GM18502 (cell line): ENCODE data around the gene SETD1A.
"Not testable (repeated sequence)": the region's sequence is repeated elsewhere in the genome, so short reads cannot be mapped to it uniquely, and the experiment has no call there.

Experiments used
- ATAC-seq: cut with Tn5 transposase; IDR thresholded peaks from one replicate; pipeline ENCODE4 v1.9.1; 2021; ENCODE audit warnings: mild to moderate bottlenecking; ENCODE audit not compliant: unreplicated experiment, poor library complexity

Gene SETD1A

DNA sequence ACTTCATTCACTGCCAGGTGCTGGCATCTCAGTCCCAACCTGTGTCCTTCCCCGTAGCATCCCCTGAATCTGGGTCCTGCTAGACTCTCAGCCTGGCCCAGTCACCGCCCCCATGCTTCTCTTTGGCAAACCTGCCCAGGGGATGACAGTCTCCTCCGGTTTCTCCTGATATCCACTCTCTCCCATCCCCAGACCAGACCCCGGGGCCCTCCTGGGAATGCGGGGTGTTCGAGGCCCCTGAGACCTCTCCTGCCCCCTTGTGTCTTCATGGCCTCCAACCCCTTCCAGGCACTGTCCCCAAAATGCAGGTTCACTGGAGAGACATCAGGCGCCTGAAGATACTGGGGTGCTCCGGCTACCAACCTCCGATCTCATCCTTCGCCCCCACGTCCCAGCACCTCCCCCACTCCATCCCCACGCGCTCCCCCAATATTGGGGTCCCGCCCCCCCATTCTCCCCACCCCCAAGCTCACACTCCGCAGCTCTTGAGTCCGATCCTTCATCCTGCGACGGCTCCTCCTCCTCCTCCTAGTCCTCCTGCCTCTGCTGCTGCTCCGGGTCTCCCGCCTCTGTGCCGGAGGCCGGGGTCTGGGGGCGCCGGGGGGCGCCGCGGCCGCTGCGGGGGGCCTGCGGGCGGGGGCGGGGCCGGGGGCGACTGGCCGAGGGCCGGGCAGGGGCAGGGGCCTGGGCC, 52.5 kb downstream of the SETD1A start:
- no peak for ATAC-seq

- ATAC-seq, result no peak
Observed at GRCh38 chr16:31010585-31011325, 53.2 kb downstream of the SETD1A start, which contains the start of gene STX1B. Gene STX1B (minus strand): TSS chr16:31010638. CDS start chr16:31010396, 242 bp downstream.

DNA sequence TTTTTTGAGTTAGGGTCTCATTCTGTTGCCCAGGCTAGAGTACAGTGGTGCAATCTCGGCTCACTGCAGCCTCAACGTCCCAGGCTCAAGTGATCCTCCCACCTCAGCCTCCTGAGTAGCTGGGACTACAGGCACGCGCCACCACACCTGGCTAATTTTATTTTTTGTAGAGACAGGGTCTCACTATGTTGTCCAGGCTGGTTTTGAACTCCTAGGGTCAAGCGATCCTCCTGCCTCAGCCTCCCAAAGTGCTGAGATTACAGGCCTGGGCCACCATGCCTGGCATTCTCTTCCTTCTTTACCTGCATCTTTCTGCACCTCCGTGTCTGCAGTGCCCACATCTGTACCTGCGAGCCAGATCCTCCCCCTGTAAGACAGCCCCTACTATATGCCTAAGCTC, 54.3 kb downstream of the SETD1A start:
- ATAC-seq, result not testable (repeated sequence)

GRCh38 chr16:31013292-31013691, 55.7 kb downstream of the SETD1A start:
- not testable (repeated sequence) for ATAC-seq

DNA sequence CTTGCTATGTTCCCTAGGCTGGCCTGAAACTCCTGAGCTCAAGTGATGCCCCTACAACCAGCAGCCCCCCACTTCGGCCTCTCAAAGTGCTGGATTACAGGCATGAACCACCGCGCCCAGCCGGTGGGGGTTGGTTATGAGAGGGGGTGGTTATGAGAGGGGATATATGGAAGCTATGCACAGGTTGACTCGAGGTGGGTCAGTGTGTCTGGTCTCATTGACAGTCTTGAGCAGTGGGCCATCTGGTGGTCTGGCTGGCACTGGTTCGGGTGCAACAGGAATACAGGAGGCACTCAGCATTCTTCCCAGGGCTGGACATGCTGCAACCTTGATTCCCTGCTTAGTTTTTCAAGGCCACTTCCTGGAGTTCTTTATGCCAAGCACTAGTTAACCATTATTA, 58.5 kb downstream of the SETD1A start:
- ATAC-seq, result no peak

GRCh38 chr16:31017756-31018155, 60.2 kb downstream of the SETD1A start:
- not testable (repeated sequence) for ATAC-seq

DNA sequence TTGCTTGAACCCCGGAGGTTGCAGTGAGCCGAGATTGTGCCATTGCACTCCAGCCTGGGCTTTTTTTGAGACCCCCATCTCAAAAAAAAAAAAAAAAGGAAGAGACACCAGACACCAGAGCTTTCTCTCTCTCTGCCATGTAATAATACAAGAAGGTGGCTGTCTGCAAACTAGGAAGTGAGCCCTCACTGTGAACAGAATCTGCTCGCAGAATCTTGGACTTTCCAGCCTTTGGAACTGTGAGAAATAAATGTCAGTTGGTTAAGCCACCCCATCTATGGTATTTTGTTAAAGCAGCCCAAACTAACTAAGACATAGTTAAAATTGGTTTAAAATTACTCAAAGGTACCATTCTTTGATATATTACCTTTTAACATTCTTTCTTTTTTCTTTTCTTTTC, 63.0 kb downstream of the SETD1A start:
- ATAC-seq, result no peak

DNA sequence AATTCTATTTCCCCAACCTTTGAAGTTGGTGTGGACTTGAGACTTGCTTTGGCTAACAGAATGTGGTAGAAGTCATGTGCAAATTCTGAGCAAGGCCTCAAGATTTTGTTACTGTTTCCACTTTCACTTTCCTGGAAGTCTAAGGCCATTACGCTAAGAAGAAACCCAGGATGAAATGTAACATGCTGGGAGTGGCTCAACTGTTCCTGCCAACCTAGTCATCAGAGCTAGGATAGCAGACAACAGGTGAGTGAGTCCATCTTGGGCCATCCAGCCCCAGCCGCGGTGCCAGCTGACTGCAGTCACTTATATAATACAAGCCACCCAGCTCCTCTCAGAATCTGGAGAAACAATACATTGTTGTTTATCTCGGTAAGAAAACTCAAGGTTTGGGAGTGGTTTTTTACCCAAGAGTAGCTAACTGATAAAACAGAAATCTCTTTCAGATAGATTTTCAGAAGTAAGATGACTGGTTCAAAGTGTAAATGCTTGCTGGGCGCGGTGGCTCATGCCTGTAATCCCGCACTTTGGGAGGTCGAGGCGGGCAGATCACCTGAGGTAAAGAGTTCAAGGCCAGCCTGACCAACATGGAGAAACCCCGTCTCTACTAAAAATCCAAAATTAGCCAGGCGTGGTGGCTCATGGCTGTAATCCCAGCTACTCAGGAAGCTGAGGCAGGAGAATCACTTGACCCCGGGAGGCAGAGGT, 65.1 kb downstream of the SETD1A start:
- no peak for ATAC-seq

DNA sequence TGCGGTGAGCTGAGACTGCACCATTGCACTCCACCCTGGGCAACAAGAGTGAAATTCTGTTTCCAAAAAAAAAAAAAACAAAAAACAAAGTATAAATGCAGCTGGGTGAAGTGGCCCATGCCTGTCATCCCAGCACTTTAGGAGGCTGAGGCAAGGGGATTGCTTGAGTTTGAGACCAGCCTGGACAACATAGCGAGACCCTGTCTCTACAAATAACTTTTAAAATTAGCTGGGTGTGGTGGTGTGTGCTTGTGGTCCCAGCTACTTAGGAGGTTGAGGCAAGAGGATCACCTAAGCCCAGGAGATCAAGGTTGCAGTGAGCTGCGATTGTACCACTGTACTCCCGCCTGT, 65.7 kb downstream of the SETD1A start:
- ATAC-seq, result no peak

- ATAC-seq, result no peak
Observed at GRCh38 chr16:31023627-31024226, 66.2 kb downstream of the SETD1A start.

DNA sequence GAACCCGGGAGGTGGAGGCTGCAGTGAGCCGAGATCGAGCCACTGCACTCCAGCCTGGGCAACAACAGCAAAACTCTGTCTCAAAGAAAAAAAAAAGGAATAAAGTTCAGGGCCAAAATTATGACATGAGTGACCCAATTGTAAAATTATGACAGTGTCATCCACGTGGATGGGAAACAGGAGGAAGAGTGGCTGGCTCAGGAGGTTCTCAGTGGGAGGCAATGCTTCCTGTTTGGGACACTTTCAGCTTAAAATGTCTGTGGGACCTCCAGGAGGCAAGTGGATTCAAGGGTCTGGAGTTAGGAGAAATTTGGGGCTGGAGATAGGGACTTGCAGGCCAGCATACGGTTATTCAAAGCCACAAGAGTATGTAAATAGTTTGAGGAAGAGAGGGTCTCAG, 67.8 kb downstream of the SETD1A start:
- ATAC-seq, result no peak

DNA sequence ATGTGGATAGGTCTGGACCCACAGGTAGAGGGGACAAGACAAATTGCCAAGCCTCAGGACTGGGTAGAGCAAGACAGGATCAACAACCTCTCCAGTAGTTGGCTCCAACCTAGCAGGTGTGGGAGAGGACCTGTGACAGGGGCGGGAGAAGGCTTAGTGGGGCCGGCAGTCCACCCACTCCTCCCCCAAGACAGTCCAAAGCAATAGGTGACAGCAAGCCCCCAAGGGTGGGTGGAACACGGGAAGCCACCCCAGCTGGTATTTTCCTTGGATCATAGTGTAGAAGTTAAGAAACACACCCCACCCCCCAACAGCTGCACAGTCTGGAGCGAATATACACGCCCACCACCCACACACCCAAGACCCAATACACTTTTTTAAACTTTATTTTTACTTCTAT, 71.7 kb downstream of the SETD1A start:
- no peak for ATAC-seq

DNA sequence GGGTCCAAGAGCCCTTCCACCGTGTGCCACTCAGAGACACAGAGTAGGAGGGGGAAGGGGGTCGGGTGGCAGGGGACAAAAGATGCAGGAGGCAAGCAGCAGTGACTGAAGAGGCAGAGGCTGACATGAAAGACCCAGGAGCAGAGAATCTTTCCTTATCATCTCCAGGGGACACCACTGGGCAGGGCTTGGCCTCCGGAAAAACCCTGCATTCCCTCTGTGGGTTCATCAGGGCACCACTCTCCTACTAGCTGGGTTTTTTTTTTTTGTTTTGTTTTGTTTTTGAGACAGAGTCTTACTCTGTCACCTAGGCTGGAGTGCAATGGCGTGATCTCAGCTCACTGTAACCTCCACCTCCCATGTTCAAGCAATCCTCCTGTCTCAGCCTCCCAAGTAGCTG, 73.7 kb downstream of the SETD1A start:
- ATAC-seq, result no peak

DNA sequence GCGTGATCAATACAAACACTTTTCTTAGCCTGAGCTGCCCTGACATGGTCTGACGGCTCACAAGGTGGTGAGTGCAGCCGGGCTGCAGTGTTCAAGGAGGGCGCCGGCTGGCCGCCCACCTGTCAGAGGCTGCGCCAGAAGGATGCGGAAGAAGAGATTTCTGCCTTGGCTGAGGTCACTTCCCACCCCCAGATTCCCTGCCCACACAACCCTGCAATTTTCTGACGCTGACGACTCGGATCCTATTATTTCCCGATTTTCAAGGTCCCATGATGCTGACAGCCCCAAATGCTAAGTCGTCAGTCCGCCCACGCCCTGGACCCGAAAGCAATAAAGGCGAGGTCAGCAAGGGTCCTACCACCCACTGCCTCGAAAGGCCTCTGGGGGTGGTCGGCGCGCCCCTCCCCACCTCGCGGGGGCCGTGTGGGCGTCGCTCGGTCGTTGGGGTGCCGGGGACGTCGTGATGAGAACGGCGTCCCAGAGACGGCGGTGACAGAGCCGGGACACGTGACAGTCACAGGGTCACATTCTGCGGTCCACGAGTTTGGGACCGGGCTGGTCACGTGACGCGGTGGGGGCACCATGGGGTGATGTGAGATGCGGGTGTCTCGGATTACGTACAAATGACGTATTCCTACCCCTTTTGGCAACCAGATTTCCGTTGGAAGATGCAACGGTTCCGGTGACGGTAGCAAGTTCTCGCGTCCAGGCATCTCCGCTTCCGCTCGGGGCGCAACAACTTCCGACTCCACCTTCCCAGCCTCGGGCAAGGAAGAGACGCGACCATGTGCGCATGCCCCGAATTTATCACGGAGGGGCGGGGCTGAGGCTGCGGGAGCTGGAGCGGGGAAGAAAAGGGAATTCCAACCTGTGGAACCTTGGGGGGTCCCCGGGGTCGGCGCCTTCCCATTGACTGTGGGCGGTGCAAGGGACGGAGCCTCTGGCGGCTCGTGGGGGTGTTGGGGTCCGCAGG, 75.5 kb downstream of the SETD1A start, which contains the start of gene STX4:
Gene STX4, plus strand, starts transcription at position 823 of the 973 bp plus-strand sequence. CDS start 248 bp downstream, outside the sequence.
- peak; percentile 80 for ATAC-seq

GRCh38 chr16:31033709-31034492, 76.3 kb downstream of the SETD1A start:
- peak; percentile 48 for ATAC-seq
